LNCAP (cell line): ENCODE data around the gene FAM13A.

Experiments used
- TF ChIP-seq, protein P1 (sequence below): fragments of 450-650 bp; IDR thresholded peaks from 2 replicates; pipeline ENCODE4 v1.5.1; 2017; ENCODE audit warnings: mild to moderate bottlenecking

The FAM13A gene

DNA sequence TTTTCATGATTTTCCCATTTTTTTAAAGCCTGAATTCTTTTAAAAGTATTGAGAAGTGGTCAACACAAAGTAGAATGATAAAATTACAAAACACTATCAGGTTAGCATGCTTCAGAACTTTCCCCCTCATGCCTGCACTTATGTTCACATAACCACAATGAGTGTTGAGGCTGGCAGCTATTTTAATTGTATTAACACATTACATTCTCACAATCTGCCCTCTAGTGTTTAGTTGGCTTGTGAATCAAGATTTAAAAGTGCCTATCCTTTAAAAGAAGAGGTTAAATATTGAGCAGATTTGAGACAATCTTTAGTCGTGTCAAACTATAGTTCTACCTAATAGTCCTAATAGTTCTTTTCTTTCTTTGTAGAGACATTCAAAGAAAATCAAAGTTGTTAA, 265.7 kb downstream of the FAM13A start:
- TF ChIP-seq, protein P1, sequence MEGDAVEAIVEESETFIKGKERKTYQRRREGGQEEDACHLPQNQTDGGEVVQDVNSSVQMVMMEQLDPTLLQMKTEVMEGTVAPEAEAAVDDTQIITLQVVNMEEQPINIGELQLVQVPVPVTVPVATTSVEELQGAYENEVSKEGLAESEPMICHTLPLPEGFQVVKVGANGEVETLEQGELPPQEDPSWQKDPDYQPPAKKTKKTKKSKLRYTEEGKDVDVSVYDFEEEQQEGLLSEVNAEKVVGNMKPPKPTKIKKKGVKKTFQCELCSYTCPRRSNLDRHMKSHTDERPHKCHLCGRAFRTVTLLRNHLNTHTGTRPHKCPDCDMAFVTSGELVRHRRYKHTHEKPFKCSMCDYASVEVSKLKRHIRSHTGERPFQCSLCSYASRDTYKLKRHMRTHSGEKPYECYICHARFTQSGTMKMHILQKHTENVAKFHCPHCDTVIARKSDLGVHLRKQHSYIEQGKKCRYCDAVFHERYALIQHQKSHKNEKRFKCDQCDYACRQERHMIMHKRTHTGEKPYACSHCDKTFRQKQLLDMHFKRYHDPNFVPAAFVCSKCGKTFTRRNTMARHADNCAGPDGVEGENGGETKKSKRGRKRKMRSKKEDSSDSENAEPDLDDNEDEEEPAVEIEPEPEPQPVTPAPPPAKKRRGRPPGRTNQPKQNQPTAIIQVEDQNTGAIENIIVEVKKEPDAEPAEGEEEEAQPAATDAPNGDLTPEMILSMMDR: peak; percentile 46; the same call in 1 of the 2 replicates

DNA sequence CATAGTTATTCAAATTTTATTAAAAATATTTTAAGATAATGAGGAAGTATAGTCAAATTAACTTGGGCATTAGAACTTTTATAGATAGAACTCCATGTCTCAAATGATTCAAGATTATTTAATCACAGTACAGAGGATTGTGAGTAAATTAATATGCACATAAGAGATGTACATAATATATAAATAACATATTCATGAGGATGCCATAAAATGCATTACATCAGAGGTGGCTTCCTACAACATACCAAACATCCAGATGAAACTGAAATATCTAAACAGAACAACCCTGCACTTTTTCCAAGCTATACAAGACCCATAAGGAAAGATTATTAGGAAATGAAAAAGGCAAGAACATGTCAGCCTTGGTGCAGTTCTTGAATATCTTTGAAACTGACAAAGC, 268.1 kb downstream of the FAM13A start:
- TF ChIP-seq, protein P1: no peak

DNA sequence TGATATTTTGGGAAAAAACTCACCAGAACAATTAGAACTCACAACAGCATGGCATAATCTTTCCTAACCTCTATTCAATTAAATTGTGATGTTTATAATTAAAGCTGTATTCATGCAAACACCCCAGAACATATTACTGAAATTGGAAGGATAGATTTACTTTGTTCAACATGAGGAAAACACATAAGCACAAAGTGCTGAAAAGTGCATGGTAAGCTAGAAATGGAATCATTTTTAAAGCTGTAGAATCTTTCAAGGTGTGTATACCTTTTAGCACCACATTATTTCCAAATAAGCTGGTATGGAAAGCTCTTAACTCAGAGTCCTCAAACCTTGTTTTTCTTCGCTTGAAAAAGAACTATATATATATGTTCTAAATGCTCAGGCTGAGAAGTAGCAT, 268.6 kb downstream of the FAM13A start:
- TF ChIP-seq, protein P1: no peak

DNA sequence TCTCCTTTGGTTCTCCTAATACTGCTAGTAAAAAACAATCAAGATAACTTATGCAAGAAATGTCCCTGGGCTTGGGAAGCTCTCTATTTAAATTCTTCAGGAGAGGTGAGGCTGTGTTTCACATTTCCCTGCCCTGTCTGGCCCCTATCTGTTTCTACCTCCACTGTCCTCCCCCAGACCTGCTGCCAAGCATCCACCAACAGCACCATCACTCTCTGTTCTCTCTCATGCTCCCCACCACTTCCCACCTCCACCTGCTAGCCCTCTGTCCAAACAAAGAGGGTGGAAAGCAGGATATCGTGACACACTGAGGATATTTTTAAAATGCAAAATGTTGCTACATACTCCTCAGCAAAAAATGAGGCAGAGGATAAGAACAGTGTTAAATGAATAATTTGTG, 271.0 kb downstream of the FAM13A start:
- TF ChIP-seq, protein P1: no peak

DNA sequence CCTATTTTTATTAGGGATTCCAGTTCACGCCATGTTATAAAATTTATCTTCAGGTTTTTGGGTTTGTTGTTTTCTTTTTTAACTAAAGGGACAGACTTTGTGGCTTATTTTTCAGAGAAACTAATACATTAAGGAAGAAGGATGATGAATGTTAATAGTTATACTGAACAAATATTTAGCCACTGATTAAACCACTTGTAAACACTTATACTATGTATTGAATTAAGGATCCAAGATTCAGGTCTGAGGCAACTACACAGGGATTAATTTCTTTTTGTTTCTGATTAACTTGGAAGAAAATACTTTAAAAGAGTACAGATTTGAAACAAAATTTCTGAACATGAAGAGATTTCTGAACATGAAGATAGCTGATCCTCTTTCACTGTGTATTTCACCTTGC, 276.6 kb downstream of the FAM13A start:
- TF ChIP-seq, protein P1: no peak

DNA sequence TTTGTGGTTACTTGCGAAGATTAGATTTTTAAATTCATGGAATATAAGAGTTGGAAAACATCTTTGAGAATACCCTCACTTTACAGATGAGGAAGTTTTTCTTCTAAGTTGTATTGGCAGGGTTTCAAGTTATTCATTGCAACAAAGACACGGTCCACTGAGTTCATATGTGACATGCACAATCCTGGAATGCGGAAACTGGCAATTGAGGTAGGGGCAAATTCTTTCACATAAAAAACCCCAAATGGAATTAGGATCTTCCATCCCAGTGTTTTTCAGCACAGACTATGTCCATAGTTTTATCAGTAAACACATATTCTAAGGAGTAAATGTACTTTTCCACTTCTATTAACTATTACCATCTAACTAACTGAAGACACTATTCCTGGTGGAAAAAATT, 277.6 kb downstream of the FAM13A start:
- TF ChIP-seq, protein P1: no peak

DNA sequence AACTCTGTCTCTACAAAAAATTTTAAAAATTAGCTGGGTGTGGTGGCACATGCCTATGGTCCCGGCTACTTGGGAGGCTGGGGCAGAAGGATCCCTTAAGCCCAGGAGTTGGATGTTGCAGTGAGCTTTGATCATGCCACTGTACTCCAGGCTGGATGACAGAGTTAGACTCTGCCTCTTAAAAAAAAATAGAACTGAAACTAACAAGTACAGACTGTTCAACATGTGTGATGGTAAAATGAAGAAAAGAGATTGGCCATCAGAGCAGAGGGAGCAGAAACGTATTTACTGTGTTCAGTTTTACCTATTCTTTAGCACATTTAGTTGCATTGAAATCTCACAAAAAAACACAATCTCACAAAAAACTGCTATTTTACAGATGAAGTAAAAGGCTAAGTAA, 281.5 kb downstream of the FAM13A start:
- TF ChIP-seq, protein P1: no peak

DNA sequence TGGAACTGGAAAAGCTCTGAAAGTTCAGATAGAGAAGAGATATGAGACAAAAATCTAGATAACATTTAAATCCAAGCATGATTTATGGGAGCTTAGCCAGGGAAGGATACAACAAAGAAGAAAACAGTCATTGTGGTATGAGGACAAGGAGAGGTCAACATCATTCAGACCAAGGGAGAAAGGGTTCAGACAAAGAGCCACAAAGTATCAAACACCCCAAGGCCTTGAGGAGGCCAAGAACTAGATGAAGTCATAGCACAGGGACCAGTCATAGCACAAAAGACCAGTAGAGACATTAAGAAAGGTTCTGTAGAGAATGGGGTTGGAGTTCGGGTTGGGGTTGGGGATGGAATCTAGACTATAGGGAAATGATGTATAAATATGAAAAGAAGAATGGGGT, 282.0 kb downstream of the FAM13A start:
- TF ChIP-seq, protein P1: no peak
